ENCODE measurements around the gene NPR1. TPM values are rescaled to one million over a fixed set of nuclear protein-coding genes. Genes with fewer than 3 reads are reported as not detected.
"Not testable (repeated sequence)": the region's sequence is repeated elsewhere in the genome, so short reads cannot be mapped to it uniquely, and the experiment has no call there.

NPR1 gene
- total RNA-seq, 2 experiments from 2014 or later: not detected

DNA sequence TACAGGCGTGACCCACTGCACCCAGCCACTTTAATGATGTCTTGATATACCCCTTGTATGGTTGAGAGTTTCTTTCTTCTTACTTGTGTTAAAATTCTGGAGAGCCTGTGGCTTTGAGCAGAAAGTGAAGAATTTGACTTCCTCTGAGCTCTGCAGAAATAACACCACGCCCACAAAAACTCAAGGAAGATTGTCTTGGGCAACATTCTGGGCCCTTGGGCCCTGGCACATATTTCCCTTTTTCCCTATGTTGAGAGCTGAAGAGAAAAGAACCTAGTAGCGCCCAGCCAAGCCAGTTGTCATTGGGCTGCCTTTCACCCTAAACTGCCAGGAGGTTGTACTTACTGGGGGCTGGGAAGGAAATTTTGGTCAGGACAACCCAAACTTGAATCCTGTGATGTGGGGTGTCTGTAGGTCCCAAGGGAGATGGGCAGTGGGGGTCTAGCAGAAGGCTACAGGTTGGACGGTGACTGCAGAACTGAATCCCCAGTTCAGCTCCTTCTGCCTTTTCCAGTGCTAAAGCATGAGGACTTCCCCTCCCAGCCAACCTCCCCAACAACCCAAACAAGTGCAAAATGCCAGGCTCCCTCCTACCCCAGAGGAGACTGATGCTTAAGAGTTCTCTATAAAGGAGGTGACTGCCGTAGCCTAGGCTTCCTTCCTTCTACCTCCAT lies 31.7 kb upstream of the NPR1 start:
- ChIA-PET CTCF (no interaction called here), POLR2A (interaction anchor here (2.6 kb wide), 1 partner anchor 12 kb away, joined by 10 read pairs; the partner anchor contains the start of gene CHTOP)

DNA sequence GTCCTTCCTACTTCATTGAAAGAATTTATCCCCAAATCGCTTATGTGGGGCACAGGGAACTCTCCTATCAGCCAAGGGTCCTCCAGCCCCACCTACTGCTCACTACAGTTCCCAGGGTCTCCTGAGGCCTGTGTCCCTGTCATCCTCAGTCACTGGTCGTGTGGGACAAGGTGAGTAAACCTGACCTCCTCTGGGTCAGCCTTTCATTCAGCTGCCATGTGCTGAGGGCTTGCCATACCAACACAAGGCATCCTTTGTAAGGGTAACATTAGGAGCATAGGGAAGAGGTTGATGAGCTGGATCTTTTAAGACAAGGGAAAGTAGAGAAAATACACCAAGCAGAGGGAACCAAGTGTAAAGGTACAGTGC lies 31.2 kb upstream of the NPR1 start:
- CTCF ChIA-PET: interaction anchor here (1.2 kb wide), 1 partner anchor 13 kb away, joined by 5 read pairs; the partner anchor contains the start of gene CHTOP

DNA sequence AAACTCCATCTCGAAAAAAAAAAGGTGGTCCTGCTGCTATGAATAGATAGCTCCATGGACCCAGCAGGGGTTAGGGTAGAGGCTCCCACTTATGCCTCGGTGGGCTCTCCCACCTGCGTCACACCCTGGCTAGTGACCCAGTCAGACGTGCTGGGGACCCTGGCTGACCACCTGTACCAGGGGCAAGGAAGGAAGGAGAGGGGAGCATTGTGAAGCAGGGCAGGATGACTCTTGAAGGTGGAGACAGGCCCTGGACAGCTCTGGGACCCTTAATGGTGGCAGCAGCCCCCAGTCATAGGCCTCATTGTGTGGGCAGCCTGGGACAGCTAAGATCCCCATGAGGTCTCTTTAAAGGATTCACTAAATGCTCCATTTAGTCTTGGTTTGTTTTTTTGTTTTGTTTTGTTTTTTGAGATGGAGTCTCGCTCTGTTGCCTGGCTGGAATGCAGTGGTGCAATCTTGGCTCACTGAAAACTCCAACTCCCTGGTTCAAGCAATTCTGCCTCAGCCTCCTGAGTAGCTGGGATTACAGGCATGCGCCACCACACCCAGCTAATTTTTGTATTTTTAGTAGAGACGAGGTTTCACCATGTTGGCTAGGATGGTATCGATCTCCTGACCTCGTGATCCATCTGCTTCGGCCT lies 30.4 kb upstream of the NPR1 start:
- ChIA-PET CTCF (interaction anchor here (0.6 to 1.2 kb wide), 3 partner anchors 14 to 137 kb away, joined by 3 to 5 read pairs (median 3); partner anchors contain the start of gene CHTOP), POLR2A (interaction anchor here (0.6 to 2.6 kb wide), 4 partner anchors 9 to 142 kb away, joined by 3 to 10 read pairs (median 4); partner anchors contain the start of gene CHTOP)

More for the DNA sequence above, 31.2 kb upstream of the NPR1 start:
- POLR2A ChIA-PET: interaction anchor here (0.6 to 2.6 kb wide), 2 partner anchors 13 to 141 kb away, joined by 4 to 10 read pairs; partner anchors contain the start of gene CHTOP

GRCh38 chr1:153649137-153649862 lies 29.2 kb upstream of the NPR1 start:
- POLR2A ChIA-PET: interaction anchor here (0.8 to 2.6 kb wide), 3 partner anchors 10 to 14 kb away, joined by 3 to 10 read pairs (median 4); partner anchors contain the start of genes CHTOP and SNAPIN

GRCh38 chr1:153649863-153650235 lies 28.6 kb upstream of the NPR1 start:
- POLR2A ChIA-PET: interaction anchor here (0.8 kb wide), 1 partner anchor 9 kb away, joined by 3 read pairs; the partner anchor contains the start of gene SNAPIN
- CTCF ChIA-PET: interaction anchor here (0.8 kb wide), 1 partner anchor 15 kb away, joined by 3 read pairs; no protein-coding TSS in a partner anchor

More at GRCh38 chr1:153649137-153649862, 29.2 kb upstream of the NPR1 start:
- CTCF ChIA-PET: interaction anchor here (0.8 to 0.9 kb wide), 2 partner anchors 14 to 138 kb away, joined by 3 read pairs; no protein-coding TSS in a partner anchor

GRCh38 chr1:153651771-153652170 lies 26.7 kb upstream of the NPR1 start:
- ChIA-PET POLR2A (interaction anchor here (1.9 kb wide), 1 partner anchor 17 kb away, joined by 6 read pairs; the partner anchor contains the start of gene CHTOP), CTCF (interaction anchor here (1.2 kb wide), 1 partner anchor 23 kb away, joined by 3 read pairs; no protein-coding TSS in a partner anchor)

GRCh38 chr1:153652805-153653500 lies 25.5 kb upstream of the NPR1 start:
- CTCF ChIA-PET: interaction anchor here (1.2 kb wide), 1 partner anchor 22 kb away, joined by 3 read pairs; no protein-coding TSS in a partner anchor
- POLR2A ChIA-PET: interaction anchor here (1.9 kb wide), 1 partner anchor 18 kb away, joined by 6 read pairs; the partner anchor contains the start of gene CHTOP

DNA sequence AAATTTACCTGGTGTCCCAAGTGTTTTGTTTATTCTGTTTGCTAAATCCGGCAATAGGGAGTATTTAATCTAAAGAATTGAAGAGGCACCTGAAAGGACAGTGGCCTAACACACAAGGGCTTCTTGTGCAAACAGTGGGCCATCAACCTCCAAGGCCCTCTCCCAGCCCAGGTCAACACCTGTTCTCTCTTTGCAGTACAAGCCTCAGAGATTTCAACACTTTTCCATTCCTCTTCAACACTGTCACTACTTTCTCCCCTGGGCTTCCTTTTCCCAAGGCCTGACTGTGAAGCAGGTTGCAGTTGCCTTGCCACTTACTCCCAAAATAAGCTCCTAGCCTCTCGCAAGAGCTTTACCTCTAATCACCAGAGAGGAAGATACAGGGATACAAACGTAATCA lies 23.2 kb upstream of the NPR1 start:
- ChIA-PET POLR2A (interaction anchor here (0.5 kb wide), 1 partner anchor 10 kb away, joined by 3 read pairs; no protein-coding TSS in a partner anchor), CTCF (no interaction called here)

DNA sequence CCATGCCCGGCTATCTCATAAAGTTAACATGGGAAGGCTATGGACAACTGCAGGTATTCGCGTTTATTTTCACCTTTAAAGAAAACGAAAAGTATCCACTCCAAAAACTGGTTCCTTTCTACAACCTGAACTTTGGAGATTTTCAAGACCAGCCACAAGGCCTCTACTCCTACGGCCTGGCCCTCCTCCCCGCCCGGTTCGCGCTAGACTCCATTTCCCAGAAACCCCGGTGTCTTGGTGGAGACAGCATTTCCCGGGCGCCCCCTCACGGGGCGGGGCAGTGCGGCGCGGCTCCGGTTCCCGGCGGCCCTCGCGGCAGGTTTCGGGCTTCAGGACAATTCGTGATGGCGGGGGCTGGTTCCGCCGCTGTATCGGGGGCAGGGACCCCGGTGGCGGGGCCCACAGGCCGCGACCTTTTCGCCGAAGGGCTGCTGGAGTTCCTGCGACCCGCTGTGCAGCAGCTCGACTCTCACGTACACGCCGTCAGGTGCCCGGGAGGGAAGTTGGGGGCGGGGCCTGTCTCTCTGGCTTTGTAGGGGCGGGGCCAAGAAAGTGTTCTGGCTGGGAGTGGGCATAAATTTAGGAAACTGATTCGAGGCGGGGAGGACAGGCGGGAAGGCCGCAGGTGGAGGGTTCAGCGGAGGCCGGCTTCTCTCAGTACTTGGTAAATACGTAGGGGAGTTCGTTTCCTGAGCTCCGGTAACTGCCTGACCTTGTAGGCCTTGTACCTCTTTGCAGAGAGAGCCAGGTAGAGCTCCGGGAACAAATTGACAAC lies 19.9 kb upstream of the NPR1 start, which contains the start of gene SNAPIN:
SNAPIN (plus strand) TSS at position 304 of the 775 bp plus-strand sequence; CDS start at position 345, 41 bp downstream.
- CTCF ChIA-PET: interaction anchor here (1.0 kb wide), 1 partner anchor 148 kb away, joined by 3 read pairs; no protein-coding TSS in a partner anchor
- POLR2A ChIA-PET: interaction anchor here (0.7 to 1.4 kb wide), 5 partner anchors 9 to 123 kb away, joined by 3 to 10 read pairs (median 3); partner anchors contain the start of genes CHTOP and ILF2

DNA sequence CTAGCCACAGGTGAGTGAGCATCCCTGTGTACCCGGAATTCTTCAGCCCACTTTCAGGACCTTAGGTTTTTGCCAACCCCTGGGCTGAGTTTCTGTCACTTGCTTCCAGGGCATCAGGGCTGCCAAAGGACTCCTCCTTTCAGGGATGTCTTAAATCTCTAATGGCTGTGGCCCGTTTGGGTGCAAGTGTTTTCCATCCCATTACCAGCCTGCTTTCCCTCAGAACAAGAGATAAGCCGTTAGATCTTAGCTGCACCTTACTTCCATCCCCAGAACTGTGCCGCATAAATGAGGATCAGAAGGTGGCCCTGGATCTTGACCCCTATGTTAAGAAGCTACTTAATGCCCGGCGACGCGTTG lies 19.3 kb upstream of the NPR1 start:
- CTCF ChIA-PET: interaction anchor here (1.0 kb wide), 1 partner anchor 149 kb away, joined by 3 read pairs; no protein-coding TSS in a partner anchor
- POLR2A ChIA-PET: interaction anchor here (0.9 to 1.4 kb wide), 4 partner anchors 10 to 122 kb away, joined by 3 to 10 read pairs (median 3); partner anchors contain the start of genes CHTOP and ILF2

GRCh38 chr1:153659656-153660055 lies 18.8 kb upstream of the NPR1 start:
- ChIA-PET POLR2A (interaction anchor here (1.2 to 1.4 kb wide), 3 partner anchors 11 to 121 kb away, joined by 3 to 10 read pairs (median 3); partner anchors contain the start of genes CHTOP and ILF2), CTCF (no interaction called here)

GRCh38 chr1:153661111-153661708 lies 17.3 kb upstream of the NPR1 start:
- CTCF ChIA-PET: interaction anchor here (0.7 to 1.6 kb wide), 2 partner anchors 9 to 151 kb away, joined by 3 read pairs; no protein-coding TSS in a partner anchor
- POLR2A ChIA-PET: interaction anchor here (0.6 kb wide), 2 partner anchors 1533 to 1874 kb away, joined by 4 read pairs; no protein-coding TSS in a partner anchor

GRCh38 chr1:153662269-153662668 lies 16.2 kb upstream of the NPR1 start:
- ChIA-PET CTCF (no interaction called here), POLR2A (no interaction called here)

- POLR2A ChIA-PET: no interaction called here
- CTCF ChIA-PET: interaction anchor here (1.0 kb wide), 1 partner anchor 24 kb away, joined by 3 read pairs; no protein-coding TSS in a partner anchor
Observed at GRCh38 chr1:153663211-153663610, 15.3 kb upstream of the NPR1 start.

DNA sequence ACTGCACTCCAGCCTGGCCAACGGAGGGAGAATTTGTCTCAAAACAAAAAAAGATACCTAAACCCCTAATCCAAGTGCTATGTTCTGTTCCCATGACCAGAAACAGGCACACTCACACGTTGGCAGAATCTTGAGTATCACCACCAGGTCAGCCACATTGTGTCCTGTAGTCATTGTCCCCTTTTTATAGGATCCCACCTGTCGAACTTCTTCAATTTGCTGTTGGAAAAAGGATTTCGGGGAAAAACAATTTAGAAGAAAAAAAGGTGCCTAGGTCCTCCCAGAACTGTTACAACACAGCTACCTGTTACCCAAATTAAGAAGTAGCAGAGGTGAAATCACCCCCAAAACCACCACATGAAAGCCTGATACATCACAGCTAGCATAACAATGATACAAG lies 11.0 kb upstream of the NPR1 start:
- ChIA-PET POLR2A (interaction anchor here (0.6 kb wide), 1 partner anchor 230 kb away, joined by 3 read pairs; no protein-coding TSS in a partner anchor), CTCF (interaction anchor here (0.7 to 1.2 kb wide), 2 partner anchors 10 to 157 kb away, joined by 3 to 4 read pairs; partner anchors contain the start of gene NPR1)

DNA sequence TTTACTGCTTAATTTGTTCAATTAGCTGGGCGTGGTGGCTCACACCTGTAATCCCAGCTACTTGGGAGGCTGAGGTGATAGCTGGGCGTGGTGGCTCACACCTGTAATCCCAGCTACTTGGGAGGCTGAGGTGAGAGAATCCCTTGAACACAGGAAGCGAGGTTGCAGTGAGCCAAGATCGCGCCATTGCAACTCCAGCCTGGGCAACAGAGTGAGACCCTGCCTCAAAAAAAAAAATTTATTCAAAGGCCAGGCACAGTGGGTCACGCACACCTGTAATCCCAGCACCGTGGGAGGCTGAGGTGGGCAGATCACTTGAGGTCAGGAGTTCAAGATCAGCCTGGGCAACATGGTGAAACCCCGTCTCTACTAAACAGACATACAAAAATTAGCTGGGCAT lies 9.8 kb upstream of the NPR1 start:
- POLR2A ChIA-PET: interaction anchor here (0.9 kb wide), 1 partner anchor 30 kb away, joined by 3 read pairs; no protein-coding TSS in a partner anchor
- CTCF ChIA-PET: not testable (repeated sequence)

DNA sequence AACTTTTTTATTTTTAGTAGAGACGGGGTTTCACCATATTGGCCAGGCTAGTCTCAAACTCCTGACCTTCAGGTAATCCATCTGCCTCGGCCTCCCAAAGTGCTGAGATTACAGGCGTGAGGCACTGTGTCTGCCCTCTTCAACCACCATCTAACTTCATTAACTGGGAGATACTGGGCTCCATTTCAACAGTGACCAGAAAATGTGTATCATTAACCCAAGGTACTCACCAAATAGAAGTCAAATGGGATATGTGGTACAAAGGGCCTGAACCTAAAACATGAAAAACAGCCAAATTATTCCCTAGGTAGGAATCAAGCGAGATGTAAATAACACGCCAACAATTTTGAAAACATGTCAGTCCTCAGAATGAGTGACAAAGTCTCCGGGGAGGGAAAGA lies 8.9 kb upstream of the NPR1 start:
- ChIA-PET CTCF (no interaction called here), POLR2A (interaction anchor here (0.9 kb wide), 1 partner anchor 35 kb away, joined by 4 read pairs; no protein-coding TSS in a partner anchor)

Data from activated CD8-positive, alpha-beta memory T cell treated with anti-CD3 and anti-CD28 coated beads for 36 hours (primary cell).